CD4-positive, alpha-beta T cell treated with Interleukin-2 at 100 ng/mL for 4 hours (primary cell): ENCODE measurements around the gene FITM1.

ENCODE experiments used
- DNase-seq: peaks from one replicate; pipeline ENCODE4 v3.0.0-alpha.2; 2020; ENCODE audit warnings: low spot score

Gene FITM1

GRCh38 chr14:24139272-24139934 is 8.9 kb downstream of the FITM1 start:
- DNase-seq, result no peak

- DNase-seq, result peak; percentile 100
Observed at GRCh38 chr14:24141097-24141880, 10.8 kb downstream of the FITM1 start, which contains the start of gene EMC9. EMC9 (minus strand) TSS chr14:24141591; CDS start chr14:24141304, 287 bp downstream.

- DNase-seq, result no peak
Observed at GRCh38 chr14:24143511-24143910, 13.1 kb downstream of the FITM1 start.

GRCh38 chr14:24144451-24144850 is 14.0 kb downstream of the FITM1 start:
- DNase-seq, result no peak

- no peak for DNase-seq
Observed at GRCh38 chr14:24145219-24145618, 14.8 kb downstream of the FITM1 start.

GRCh38 chr14:24145690-24146452 is 15.4 kb downstream of the FITM1 start:
- no peak for DNase-seq

GRCh38 chr14:24146453-24146977 is 16.1 kb downstream of the FITM1 start, which contains the start of gene PSME2:
PSME2 (minus strand) TSS chr14:24146610; CDS start chr14:24146581, 29 bp downstream.
- peak; percentile 88 for DNase-seq

GRCh38 chr14:24146978-24147760 is 16.7 kb downstream of the FITM1 start, which contains the start of gene RNF31:
RNF31 (plus strand) TSS chr14:24147498; CDS start chr14:24147699, 201 bp downstream.
- DNase-seq, result peak; percentile 97

GRCh38 chr14:24147761-24148428 is 17.4 kb downstream of the FITM1 start:
- DNase-seq, result no peak

GRCh38 chr14:24149302-24149969 is 19.0 kb downstream of the FITM1 start:
- DNase-seq, result no peak

GRCh38 chr14:24150061-24150460 is 19.6 kb downstream of the FITM1 start:
- no peak for DNase-seq

- DNase-seq, result no peak
Observed at GRCh38 chr14:24150567-24150966, 20.1 kb downstream of the FITM1 start.

- no peak for DNase-seq
Observed at GRCh38 chr14:24150993-24151392, 20.5 kb downstream of the FITM1 start.

- DNase-seq, result no peak
Observed at GRCh38 chr14:24151404-24152080, 21.1 kb downstream of the FITM1 start.

GRCh38 chr14:24155100-24155499 is 24.6 kb downstream of the FITM1 start:
- no peak for DNase-seq

GRCh38 chr14:24156840-24157239 is 26.4 kb downstream of the FITM1 start:
- no peak for DNase-seq

- no peak for DNase-seq
Observed at GRCh38 chr14:24157331-24157730, 26.9 kb downstream of the FITM1 start.

GRCh38 chr14:24159777-24160498 is 29.5 kb downstream of the FITM1 start:
- no peak for DNase-seq

GRCh38 chr14:24160499-24160849 is 30.0 kb downstream of the FITM1 start:
- no peak for DNase-seq
